SH-SY5Y (cell line): ENCODE data around the gene INPP5A.

Source experiments
- GATA2 ChIP-seq: IDR thresholded peaks from 2 replicates; pipeline ENCODE4 v1.6.1; 2011; ENCODE audit warnings: mild to moderate bottlenecking, low read depth, low read length
- GATA3 ChIP-seq: IDR thresholded peaks from 2 replicates; pipeline ENCODE4 v1.6.1; 2011; ENCODE audit warnings: low read depth, mild to moderate bottlenecking, low read length, moderate library complexity

DNA sequence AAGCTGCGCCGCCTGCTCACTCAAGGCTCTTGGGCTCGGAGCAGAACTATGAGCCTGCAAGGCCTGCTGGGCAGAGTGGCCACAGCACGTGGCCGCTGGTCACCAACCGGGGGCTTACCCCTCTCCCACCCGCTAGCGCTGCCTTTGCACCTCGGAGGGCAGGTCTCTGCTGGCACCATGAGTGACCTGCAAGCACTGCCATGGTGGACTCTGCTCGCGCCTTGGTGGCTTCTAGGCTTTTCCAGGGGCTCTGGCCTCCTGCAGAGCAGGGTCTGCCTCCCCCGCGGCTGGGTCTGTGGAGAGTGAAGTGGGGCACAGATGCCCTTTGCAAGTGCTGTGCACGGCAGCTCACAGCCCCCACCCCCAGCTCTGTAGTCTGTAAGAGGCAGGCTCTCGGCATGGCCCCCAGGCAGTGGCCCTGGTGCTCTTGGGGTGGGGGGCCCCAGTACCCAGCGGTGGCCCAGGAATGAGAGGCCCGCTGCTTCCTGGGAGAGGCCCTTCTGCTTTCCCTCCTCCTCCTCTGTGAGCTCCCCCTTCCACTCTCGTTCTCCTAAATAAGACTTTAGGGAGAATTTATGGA is 119.6 kb downstream of the INPP5A start:
- TF ChIP-seq GATA2 (no peak), GATA3 (no peak)
